Esophagus squamous epithelium (tissue), 5 donors: ENCODE data around the gene AP3B1. TPM values are rescaled to one million over a fixed set of nuclear protein-coding genes. Genes with fewer than 3 reads are reported as not detected.

Experiments used
- DNase-seq: peaks from one replicate; lab custom pipeline; 2025; lab: John Stamatoyannopoulos, UW
- H3K27ac ChIP-seq, 4 donors: fragments of 200-600 bp; sonication (generic); one replicate each; pipeline ENCODE4 v1.5.1; 2016 to 2019; ENCODE audit warnings: mild to moderate bottlenecking in 1 of 4
- H3K27me3 ChIP-seq, 4 donors: fragments of 200-600 bp; sonication (generic); 1 replicate in 3 of 4; 2 replicates in 1 of 4; pipeline versions ENCODE4 v1.5.1 to v1.6.0; 2017 to 2021; ENCODE audit warnings: antibody characterized with exemption in 1 of 4
- H3K36me3 ChIP-seq, 3 donors: fragments of 200-600 bp; sonication (generic); one replicate each; pipeline ENCODE4 v1.5.1; 2016 to 2019
- H3K4me1 ChIP-seq, 3 donors: fragments of 200-600 bp; sonication (generic); one replicate each; pipeline ENCODE4 v1.5.1; 2017 to 2019
- H3K4me3 ChIP-seq, 4 donors: fragments of 200-600 bp; sonication (generic); 1 replicate in 3 of 4; 2 replicates in 1 of 4; pipeline ENCODE4 v1.5.1; 2016 to 2019; ENCODE audit warnings: mild to moderate bottlenecking in 2 of 4, moderate library complexity in 1 of 4
- H3K9me3 ChIP-seq, 3 donors: fragments of 200-600 bp; sonication (generic); one replicate each; pipeline ENCODE4 v1.5.1; 2016 to 2019
- POLR2A ChIP-seq, 4 donors: fragments of 450-650 bp; IDR thresholded peaks; one replicate each; pipeline ENCODE4 v1.6.1; 2017; ENCODE audit warnings: antibody characterized with exemption in 4 of 4, mild to moderate bottlenecking in 4 of 4, moderate library complexity in 3 of 4
- WGBS, 2 donors: methylation state at CpG; one replicate each; pipeline ENCODE4 v1.1.5; 2018; 5-methylcytosine and 5-hydroxymethylcytosine counted together
- intact Hi-C: fragments of 100-400 bp; cut with DNase I; formaldehyde crosslinking; loops from one replicate; pipeline ENCODE4 v1.15.0; 2022
- total RNA-seq, 4 donors: library from RNA; depleted of rRNA; stranded (reverse); fragments of >200 nt; gene quantifications; one replicate each; pipeline ENCODE4 v1.1.0, GENCODE V29; 2016
- TF ChIP-seq, protein P1 (sequence below), 6 experiments: fragments of 450-650 bp in 4 of 6; fragments of 200-600 bp in 2 of 6; sonication (generic) in 2 of 6; IDR thresholded peaks; one replicate each; pipeline ENCODE4 v1.5.1; 2016 to 2019; ENCODE audit warnings: antibody characterized with exemption in 6 of 6, mild to moderate bottlenecking in 4 of 6, moderate library complexity in 4 of 6
- donor health status: DM: yes; HTN: yes; CAD: no.

The AP3B1 gene, protein sequence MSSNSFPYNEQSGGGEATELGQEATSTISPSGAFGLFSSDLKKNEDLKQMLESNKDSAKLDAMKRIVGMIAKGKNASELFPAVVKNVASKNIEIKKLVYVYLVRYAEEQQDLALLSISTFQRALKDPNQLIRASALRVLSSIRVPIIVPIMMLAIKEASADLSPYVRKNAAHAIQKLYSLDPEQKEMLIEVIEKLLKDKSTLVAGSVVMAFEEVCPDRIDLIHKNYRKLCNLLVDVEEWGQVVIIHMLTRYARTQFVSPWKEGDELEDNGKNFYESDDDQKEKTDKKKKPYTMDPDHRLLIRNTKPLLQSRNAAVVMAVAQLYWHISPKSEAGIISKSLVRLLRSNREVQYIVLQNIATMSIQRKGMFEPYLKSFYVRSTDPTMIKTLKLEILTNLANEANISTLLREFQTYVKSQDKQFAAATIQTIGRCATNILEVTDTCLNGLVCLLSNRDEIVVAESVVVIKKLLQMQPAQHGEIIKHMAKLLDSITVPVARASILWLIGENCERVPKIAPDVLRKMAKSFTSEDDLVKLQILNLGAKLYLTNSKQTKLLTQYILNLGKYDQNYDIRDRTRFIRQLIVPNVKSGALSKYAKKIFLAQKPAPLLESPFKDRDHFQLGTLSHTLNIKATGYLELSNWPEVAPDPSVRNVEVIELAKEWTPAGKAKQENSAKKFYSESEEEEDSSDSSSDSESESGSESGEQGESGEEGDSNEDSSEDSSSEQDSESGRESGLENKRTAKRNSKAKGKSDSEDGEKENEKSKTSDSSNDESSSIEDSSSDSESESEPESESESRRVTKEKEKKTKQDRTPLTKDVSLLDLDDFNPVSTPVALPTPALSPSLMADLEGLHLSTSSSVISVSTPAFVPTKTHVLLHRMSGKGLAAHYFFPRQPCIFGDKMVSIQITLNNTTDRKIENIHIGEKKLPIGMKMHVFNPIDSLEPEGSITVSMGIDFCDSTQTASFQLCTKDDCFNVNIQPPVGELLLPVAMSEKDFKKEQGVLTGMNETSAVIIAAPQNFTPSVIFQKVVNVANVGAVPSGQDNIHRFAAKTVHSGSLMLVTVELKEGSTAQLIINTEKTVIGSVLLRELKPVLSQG
- 10 to 100 TPM; 30.7 to 48.5 (median 41.9) TPM for total RNA-seq

GRCh38 chr5:78294248-78295034 is at the start of gene AP3B1:
TSS of gene AP3B1 (minus strand) at chr5:78294698. CDS start at chr5:78294579, 119 bp downstream.
- peaks cover 0 to 45% (median 24%) of the 10 kb centered on the region in 3 donors for H3K4me1 ChIP-seq
- intact Hi-C loops = loop anchor here (5.0 kb wide), 1 partner anchor 68 kb away; the partner anchor contains the start of gene SCAMP1

DNA sequence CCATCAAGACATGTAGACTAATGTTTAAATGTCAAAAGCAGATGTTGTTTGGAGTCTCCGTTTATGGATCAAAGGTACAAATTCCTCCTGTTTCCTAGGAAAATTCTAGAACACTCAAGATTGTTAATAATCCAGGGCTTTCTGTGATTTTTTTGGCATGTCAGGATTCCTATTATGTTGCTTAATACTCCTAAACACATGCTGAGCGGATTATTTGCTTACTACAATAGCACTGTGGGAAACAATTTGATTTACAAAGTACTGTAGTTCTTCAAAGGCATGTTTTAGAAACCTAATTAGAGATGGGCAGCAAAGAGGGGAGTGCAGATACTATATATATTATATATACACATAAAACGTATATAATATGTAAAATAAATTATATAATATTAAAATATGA is 46.9 kb upstream of the AP3B1 start:
- Histone ChIP-seq H3K36me3 (no peaks in the 10 kb centered on the region), H3K4me3 (no peak overlapping the region), H3K27me3 (no peaks in the 10 kb centered on the region), H3K4me1 (no peaks in the 10 kb centered on the region), H3K27ac (no peak overlapping the region), H3K9me3 (peaks cover 0 to 6% (median 4%) of the 10 kb centered on the region in 3 donors)
- DNase-seq = no peak
- TF ChIP-seq POLR2A (IDR thresholded peaks at IDR 0.05) = no peak
- TF ChIP-seq, protein P1, sequence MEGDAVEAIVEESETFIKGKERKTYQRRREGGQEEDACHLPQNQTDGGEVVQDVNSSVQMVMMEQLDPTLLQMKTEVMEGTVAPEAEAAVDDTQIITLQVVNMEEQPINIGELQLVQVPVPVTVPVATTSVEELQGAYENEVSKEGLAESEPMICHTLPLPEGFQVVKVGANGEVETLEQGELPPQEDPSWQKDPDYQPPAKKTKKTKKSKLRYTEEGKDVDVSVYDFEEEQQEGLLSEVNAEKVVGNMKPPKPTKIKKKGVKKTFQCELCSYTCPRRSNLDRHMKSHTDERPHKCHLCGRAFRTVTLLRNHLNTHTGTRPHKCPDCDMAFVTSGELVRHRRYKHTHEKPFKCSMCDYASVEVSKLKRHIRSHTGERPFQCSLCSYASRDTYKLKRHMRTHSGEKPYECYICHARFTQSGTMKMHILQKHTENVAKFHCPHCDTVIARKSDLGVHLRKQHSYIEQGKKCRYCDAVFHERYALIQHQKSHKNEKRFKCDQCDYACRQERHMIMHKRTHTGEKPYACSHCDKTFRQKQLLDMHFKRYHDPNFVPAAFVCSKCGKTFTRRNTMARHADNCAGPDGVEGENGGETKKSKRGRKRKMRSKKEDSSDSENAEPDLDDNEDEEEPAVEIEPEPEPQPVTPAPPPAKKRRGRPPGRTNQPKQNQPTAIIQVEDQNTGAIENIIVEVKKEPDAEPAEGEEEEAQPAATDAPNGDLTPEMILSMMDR (IDR thresholded peaks at IDR 0.05) = no peak
- intact Hi-C loops = no loop called here
- 37 to 56% methylated on average over 3 of the region's 3 CpGs for WGBS, 2 donors

More at GRCh38 chr5:78294248-78295034, at the start of gene AP3B1:
- Histone ChIP-seq H3K27ac (peak within 1 kb of the TSS; percentile 88 to 94 (median 93)), H3K36me3 (no peaks in the 10 kb centered on the region), H3K4me3 (peak within 1 kb of the TSS; percentile 66 to 94 (median 90)), H3K27me3 (no peaks in the 10 kb centered on the region), H3K9me3 (no peaks in the 10 kb centered on the region)
- WGBS, 2 donors = 1% methylated on average over 9 to 25 of the region's 53 CpGs
- TF ChIP-seq POLR2A (IDR thresholded peaks at IDR 0.05) = peak in 3 of 4 donors; percentile 80 to 95 (median 86)
- TF ChIP-seq, protein P1 (IDR thresholded peaks at IDR 0.05) = peak in 2 of 6 experiments; percentile 23 to 33
- DNase-seq = peak; percentile 96

GRCh38 chr5:78339617-78340436 is 45.3 kb upstream of the AP3B1 start:
- Histone ChIP-seq H3K36me3 (no peaks in the 10 kb centered on the region), H3K4me3 (no peak overlapping the region), H3K27ac (no peak overlapping the region), H3K9me3 (peaks cover 0 to 6% (median 4%) of the 10 kb centered on the region in 3 donors), H3K4me1 (no peaks in the 10 kb centered on the region), H3K27me3 (no peaks in the 10 kb centered on the region)
- DNase-seq = no peak
- intact Hi-C loops = no loop called here
- TF ChIP-seq, protein P1 (IDR thresholded peaks at IDR 0.05) = no peak
- TF ChIP-seq POLR2A (IDR thresholded peaks at IDR 0.05) = no peak
- WGBS, 2 donors = 72 to 73% methylated on average over 5 of the region's 5 CpGs

DNA sequence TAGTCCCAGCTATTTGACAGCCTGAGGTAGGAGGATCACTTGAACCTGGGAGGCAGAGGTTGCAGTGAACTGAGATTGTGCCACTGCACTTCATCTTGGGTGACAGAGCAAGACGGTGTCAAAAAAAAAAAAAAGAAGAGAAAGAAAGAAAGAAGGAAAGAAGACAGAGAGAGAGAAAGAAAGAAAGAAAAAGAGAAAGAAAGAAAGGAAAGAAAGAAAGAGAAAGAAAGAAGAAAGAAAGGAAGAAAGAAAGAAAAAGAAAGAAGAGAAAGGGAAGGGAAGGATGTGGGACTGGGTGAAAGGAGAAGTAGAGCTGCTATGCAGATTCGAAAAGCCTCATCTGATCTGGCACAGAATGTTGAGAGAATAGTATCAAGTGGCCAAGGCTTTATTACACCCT is 42.2 kb upstream of the AP3B1 start:
- no peak for DNase-seq
- intact Hi-C loops = no loop called here
- no peaks in the 10 kb centered on the region for H3K36me3 ChIP-seq
- H3K27me3 ChIP-seq = no peaks in the 10 kb centered on the region
- no peak overlapping the region for H3K4me3 ChIP-seq
- H3K4me1 ChIP-seq = no peaks in the 10 kb centered on the region
- peaks cover 0 to 6% (median 4%) of the 10 kb centered on the region in 3 donors for H3K9me3 ChIP-seq
- TF ChIP-seq, protein P1 (IDR thresholded peaks at IDR 0.05) = no peak
- TF ChIP-seq POLR2A (IDR thresholded peaks at IDR 0.05) = no peak
- H3K27ac ChIP-seq = no peak overlapping the region
- whole genome bisulfite sequencing, 2 donors = 82 to 83% methylated on average over 2 of the region's 2 CpGs
